ENCODE data around the gene TSPAN5.
"Not testable (repeated sequence)": the region's sequence is repeated elsewhere in the genome, so short reads cannot be mapped to it uniquely, and the experiment has no call there.

Gene TSPAN5

GRCh38 chr4:98658287-98659105, at the start of gene TSPAN5:
Gene TSPAN5 (minus strand): TSS chr4:98658611.
- H3K4me1 ChIP-seq (ENCODE audit: control insufficient read depth, insufficient read depth, low read length) = peaks cover 18% of the 10 kb centered on the region
- H3K9me3 ChIP-seq (ENCODE audit: control insufficient read depth in 2 of 2, low read length in 2 of 2) = no peaks in the 10 kb centered on the region
- H3K9ac ChIP-seq (ENCODE audit: low read length in 2 of 2) = peak within 1 kb of the TSS; percentile 75 to 76

GRCh38 chr4:98706935-98707334, 48.5 kb upstream of the TSPAN5 start:
- H3K9ac ChIP-seq (ENCODE audit: low read length in 2 of 2) = no peak overlapping the region
- H3K27me3 ChIP-seq (ENCODE audit: control insufficient read depth in 1 of 2, insufficient read depth in 2 of 2, low read length in 2 of 2) = no peaks in the 10 kb centered on the region
- H3K27ac ChIP-seq (ENCODE audit: low read length) = no peak overlapping the region
- H3K4me3 ChIP-seq (ENCODE audit: low read length in 2 of 2) = no peak overlapping the region
- no peaks in the 10 kb centered on the region for H3K9me3 ChIP-seq (ENCODE audit: control insufficient read depth in 2 of 2, low read length in 2 of 2)
- H3K4me1 ChIP-seq (ENCODE audit: control insufficient read depth, insufficient read depth, low read length) = no peaks in the 10 kb centered on the region
- no peaks in the 10 kb centered on the region for H3K36me3 ChIP-seq (ENCODE audit: control insufficient read depth in 2 of 2, insufficient read depth in 2 of 2, low read length in 2 of 2)

More at GRCh38 chr4:98658287-98659105, at the start of gene TSPAN5:
- Histone ChIP-seq H3K4me3 (ENCODE audit: low read length in 2 of 2) (peak within 1 kb of the TSS; percentile 86 to 91), H3K27me3 (ENCODE audit: control insufficient read depth in 1 of 2, insufficient read depth in 2 of 2, low read length in 2 of 2) (no peaks in the 10 kb centered on the region), H3K27ac (ENCODE audit: low read length) (peak within 1 kb of the TSS; percentile 19), H3K36me3 (ENCODE audit: control insufficient read depth in 2 of 2, insufficient read depth in 2 of 2, low read length in 2 of 2) (no peaks in the 10 kb centered on the region)

- no peak overlapping the region for H3K9ac ChIP-seq (ENCODE audit: low read length in 2 of 2)
- no peaks in the 10 kb centered on the region for H3K4me1 ChIP-seq (ENCODE audit: control insufficient read depth, insufficient read depth, low read length)
- no peak overlapping the region for H3K4me3 ChIP-seq (ENCODE audit: low read length in 2 of 2)
- H3K36me3 ChIP-seq (ENCODE audit: control insufficient read depth in 2 of 2, insufficient read depth in 2 of 2, low read length in 2 of 2) = no peaks in the 10 kb centered on the region
- H3K27ac ChIP-seq (ENCODE audit: low read length) = no peak overlapping the region
- no peaks in the 10 kb centered on the region for H3K27me3 ChIP-seq (ENCODE audit: control insufficient read depth in 1 of 2, insufficient read depth in 2 of 2, low read length in 2 of 2)
- no peaks in the 10 kb centered on the region for H3K9me3 ChIP-seq (ENCODE audit: control insufficient read depth in 2 of 2, low read length in 2 of 2)
Observed at GRCh38 chr4:98706200-98706813, 47.9 kb upstream of the TSPAN5 start.

- not testable (repeated sequence) for H3K9me3 ChIP-seq (ENCODE audit: control insufficient read depth in 2 of 2, low read length in 2 of 2); H3K9ac ChIP-seq (ENCODE audit: low read length in 2 of 2); H3K4me3 ChIP-seq (ENCODE audit: low read length in 2 of 2); H3K27ac ChIP-seq (ENCODE audit: low read length); H3K27me3 ChIP-seq (ENCODE audit: control insufficient read depth in 1 of 2, insufficient read depth in 2 of 2, low read length in 2 of 2); H3K36me3 ChIP-seq (ENCODE audit: control insufficient read depth in 2 of 2, insufficient read depth in 2 of 2, low read length in 2 of 2); H3K4me1 ChIP-seq (ENCODE audit: control insufficient read depth, insufficient read depth, low read length)
Observed at GRCh38 chr4:98705586-98705985, 47.2 kb upstream of the TSPAN5 start.

- Histone ChIP-seq H3K4me1 (ENCODE audit: control insufficient read depth, insufficient read depth, low read length) (no peaks in the 10 kb centered on the region), H3K36me3 (ENCODE audit: control insufficient read depth in 2 of 2, insufficient read depth in 2 of 2, low read length in 2 of 2) (no peaks in the 10 kb centered on the region), H3K9me3 (ENCODE audit: control insufficient read depth in 2 of 2, low read length in 2 of 2) (no peaks in the 10 kb centered on the region), H3K27me3 (ENCODE audit: control insufficient read depth in 1 of 2, insufficient read depth in 2 of 2, low read length in 2 of 2) (no peaks in the 10 kb centered on the region), H3K4me3 (ENCODE audit: low read length in 2 of 2) (no peak overlapping the region), H3K27ac (ENCODE audit: low read length) (no peak overlapping the region), H3K9ac (ENCODE audit: low read length in 2 of 2) (no peak overlapping the region)
Observed at GRCh38 chr4:98700656-98701055, 42.2 kb upstream of the TSPAN5 start.

GRCh38 chr4:98694076-98694475, 35.7 kb upstream of the TSPAN5 start:
- no peaks in the 10 kb centered on the region for H3K4me1 ChIP-seq (ENCODE audit: control insufficient read depth, insufficient read depth, low read length)
- H3K36me3 ChIP-seq (ENCODE audit: control insufficient read depth in 2 of 2, insufficient read depth in 2 of 2, low read length in 2 of 2) = no peaks in the 10 kb centered on the region
- H3K9ac ChIP-seq (ENCODE audit: low read length in 2 of 2) = no peak overlapping the region
- no peaks in the 10 kb centered on the region for H3K9me3 ChIP-seq (ENCODE audit: control insufficient read depth in 2 of 2, low read length in 2 of 2)
- H3K27me3 ChIP-seq (ENCODE audit: control insufficient read depth in 1 of 2, insufficient read depth in 2 of 2, low read length in 2 of 2) = no peaks in the 10 kb centered on the region
- no peak overlapping the region for H3K27ac ChIP-seq (ENCODE audit: low read length)
- H3K4me3 ChIP-seq (ENCODE audit: low read length in 2 of 2) = no peak overlapping the region

GRCh38 chr4:98692411-98692810, 34.0 kb upstream of the TSPAN5 start:
- no peaks in the 10 kb centered on the region for H3K27me3 ChIP-seq (ENCODE audit: control insufficient read depth in 1 of 2, insufficient read depth in 2 of 2, low read length in 2 of 2)
- H3K4me3 ChIP-seq (ENCODE audit: low read length in 2 of 2) = no peak overlapping the region
- H3K27ac ChIP-seq (ENCODE audit: low read length) = no peak overlapping the region
- H3K9me3 ChIP-seq (ENCODE audit: control insufficient read depth in 2 of 2, low read length in 2 of 2) = no peaks in the 10 kb centered on the region
- H3K36me3 ChIP-seq (ENCODE audit: control insufficient read depth in 2 of 2, insufficient read depth in 2 of 2, low read length in 2 of 2) = no peaks in the 10 kb centered on the region
- H3K9ac ChIP-seq (ENCODE audit: low read length in 2 of 2) = no peak overlapping the region
- H3K4me1 ChIP-seq (ENCODE audit: control insufficient read depth, insufficient read depth, low read length) = no peaks in the 10 kb centered on the region

- H3K27me3 ChIP-seq (ENCODE audit: control insufficient read depth in 1 of 2, insufficient read depth in 2 of 2, low read length in 2 of 2) = no peaks in the 10 kb centered on the region
- no peaks in the 10 kb centered on the region for H3K36me3 ChIP-seq (ENCODE audit: control insufficient read depth in 2 of 2, insufficient read depth in 2 of 2, low read length in 2 of 2)
- H3K27ac ChIP-seq (ENCODE audit: low read length) = no peak overlapping the region
- no peak overlapping the region for H3K9ac ChIP-seq (ENCODE audit: low read length in 2 of 2)
- H3K4me3 ChIP-seq (ENCODE audit: low read length in 2 of 2) = no peak overlapping the region
- H3K9me3 ChIP-seq (ENCODE audit: control insufficient read depth in 2 of 2, low read length in 2 of 2) = no peaks in the 10 kb centered on the region
- H3K4me1 ChIP-seq (ENCODE audit: control insufficient read depth, insufficient read depth, low read length) = no peaks in the 10 kb centered on the region
Observed at GRCh38 chr4:98691588-98691987, 33.2 kb upstream of the TSPAN5 start.

GRCh38 chr4:98689507-98690174, 31.2 kb upstream of the TSPAN5 start:
- Histone ChIP-seq H3K9ac (ENCODE audit: low read length in 2 of 2) (no peak overlapping the region), H3K36me3 (ENCODE audit: control insufficient read depth in 2 of 2, insufficient read depth in 2 of 2, low read length in 2 of 2) (no peaks in the 10 kb centered on the region), H3K27ac (ENCODE audit: low read length) (no peak overlapping the region), H3K4me1 (ENCODE audit: control insufficient read depth, insufficient read depth, low read length) (no peaks in the 10 kb centered on the region), H3K9me3 (ENCODE audit: control insufficient read depth in 2 of 2, low read length in 2 of 2) (no peaks in the 10 kb centered on the region), H3K4me3 (ENCODE audit: low read length in 2 of 2) (no peak overlapping the region), H3K27me3 (ENCODE audit: control insufficient read depth in 1 of 2, insufficient read depth in 2 of 2, low read length in 2 of 2) (no peaks in the 10 kb centered on the region)

- Histone ChIP-seq H3K9me3 (ENCODE audit: control insufficient read depth in 2 of 2, low read length in 2 of 2) (no peaks in the 10 kb centered on the region), H3K9ac (ENCODE audit: low read length in 2 of 2) (no peak overlapping the region), H3K27ac (ENCODE audit: low read length) (no peak overlapping the region), H3K4me3 (ENCODE audit: low read length in 2 of 2) (no peak overlapping the region), H3K4me1 (ENCODE audit: control insufficient read depth, insufficient read depth, low read length) (no peaks in the 10 kb centered on the region), H3K36me3 (ENCODE audit: control insufficient read depth in 2 of 2, insufficient read depth in 2 of 2, low read length in 2 of 2) (no peaks in the 10 kb centered on the region), H3K27me3 (ENCODE audit: control insufficient read depth in 1 of 2, insufficient read depth in 2 of 2, low read length in 2 of 2) (no peaks in the 10 kb centered on the region)
Observed at GRCh38 chr4:98688411-98689290, 30.2 kb upstream of the TSPAN5 start.

All from stomach smooth muscle (tissue), 2 donors.